H1 (cell line): ENCODE measurements around the gene TMED3. TPM values are rescaled to one million over a fixed set of nuclear protein-coding genes. Genes with fewer than 3 reads are reported as not detected.

Experiments used
- CEBPB ChIP-seq: IDR thresholded peaks from 2 replicates; pipeline ENCODE4 v1.6.1; 2012; ENCODE audit warnings: low read depth, low read length
- CHD7 ChIP-seq: fragments of 300-600 bp; sonication (generic); IDR thresholded peaks from 2 replicates; pipeline ENCODE4 v1.7.1; 2012; ENCODE audit warnings: low read length, moderate library complexity, mild to moderate bottlenecking, inconsistent platforms; ENCODE audit not compliant: insufficient replicate concordance
- EZH2 ChIP-seq: fragments of 200-600 bp; sonication (generic); IDR thresholded peaks from 2 replicates; pipeline ENCODE4 v1.7.1; 2012; ENCODE audit warnings: low read depth, mild to moderate bottlenecking, moderate library complexity, low read length, inconsistent platforms; ENCODE audit not compliant: severe bottlenecking
- JUND ChIP-seq: IDR thresholded peaks from 2 replicates; pipeline ENCODE4 v1.6.1; 2011; ENCODE audit warnings: mild to moderate bottlenecking, improper control_type of control experiment, low read length
- MAX ChIP-seq: IDR thresholded peaks from 2 replicates; pipeline ENCODE4 v1.6.1; 2012; ENCODE audit warnings: inconsistent platforms
- RAD21 ChIP-seq, 2 experiments: IDR thresholded peaks in 1 of 2; conservative IDR thresholded peaks in 1 of 2; 2 replicates each; pipeline ENCODE4 v1.6.1; 2011; ENCODE audit warnings: low read depth in 2 of 2, low read length in 2 of 2, improper control_type of control experiment in 1 of 2, inconsistent platforms in 1 of 2, mild to moderate bottlenecking in 1 of 2, moderate library complexity in 1 of 2
- RFX5 ChIP-seq: IDR thresholded peaks from 2 replicates; pipeline ENCODE4 v1.6.1; 2011; ENCODE audit warnings: low read depth, low read length, improper control_type of control experiment, borderline replicate concordance
- RNF2 ChIP-seq: fragments of 200-900, 300-1000 bp; sonication (generic); IDR thresholded peaks from 2 replicates; pipeline ENCODE4 v1.7.1; 2016; ENCODE audit warnings: borderline replicate concordance, low read depth, mild to moderate bottlenecking, antibody characterized with exemption, low read length; ENCODE audit not compliant: poor library complexity, severe bottlenecking; ENCODE audit errors: missing control alignments
- SIN3A ChIP-seq, 2 experiments: IDR thresholded peaks in 1 of 2; conservative IDR thresholded peaks in 1 of 2; 2 replicates each; pipeline ENCODE4 v1.6.1; 2011 to 2012; ENCODE audit warnings: low read length in 2 of 2, improper control_type of control experiment in 1 of 2, low read depth in 1 of 2, mild to moderate bottlenecking in 1 of 2
- TAF1 ChIP-seq: IDR thresholded peaks from 2 replicates; pipeline ENCODE4 v1.6.1; 2011; ENCODE audit warnings: mild to moderate bottlenecking, low read depth, low read length
- YY1 ChIP-seq: IDR thresholded peaks from 2 replicates; pipeline ENCODE4 v1.6.1; 2011; ENCODE audit warnings: low read depth, mild to moderate bottlenecking, low read length
- polyA plus RNA-seq, 7 experiments: library from polyadenylated mRNA; depleted of rRNA in 3 of 7; stranded (reverse) in 5 of 7; unstranded in 2 of 7; fragments of >200 nt in 5 of 7; fragments of 200-250 nt in 2 of 7; gene quantifications; 1 replicate in 5 of 7; 2 replicates in 1 of 7; 4 replicates in 1 of 7; pipeline versions ENCODE4 v1.2.1 to v1.2.3, GENCODE V29; 2011 to 2013; ENCODE audit warnings: missing spikeins in 2 of 7, mixed read lengths in 2 of 7
- total RNA-seq: library from RNA; stranded (reverse); fragmentation: NEBNext Ultra II Directional; extraction: Animal tissue kit (Norgen Biotek cat#: 25700); gene quantifications from 2 replicates; pipeline ENCODE4 v1.2.1, GENCODE V29; 2021

Gene TMED3
- total and polyA plus RNA-seq, 2 of the 8 experiments (the other 6 are each of a cell fraction or from before 2014, with no cell fraction given), result 50.2 to 110 TPM

- no peak for TF ChIP-seq CHD7
- TF ChIP-seq MAX, result no peak
- no peak for TF ChIP-seq YY1
- TF ChIP-seq RFX5, result no peak
- TF ChIP-seq RNF2, result no peak
- TF ChIP-seq TAF1, result no peak
- TF ChIP-seq JUND, result no peak
- TF ChIP-seq EZH2, result no peak
- TF ChIP-seq RAD21 (IDR thresholded peaks at IDR 0.05 in 1 of 2, conservative IDR thresholded peaks at IDR 0.05 in 1 of 2; ENCODE audit: low read depth in 2 of 2, low read length in 2 of 2), result no peak
- TF ChIP-seq SIN3A (conservative IDR thresholded peaks at IDR 0.05 in 1 of 2, IDR thresholded peaks at IDR 0.05 in 1 of 2; ENCODE audit: low read depth in 1 of 2, low read length in 2 of 2), result no peak
- no peak for TF ChIP-seq CEBPB
These were observed 59.8 kb downstream of the TMED3 start (continued) for GRCh38 chr15:79370716-79371115.
